RKO (cell line): ENCODE data around the gene CAMK2D.

Experiments used
- DNase-seq: peaks from one replicate; pipeline ENCODE4 v3.0.0-alpha.2; 2016; ENCODE audit warnings: low spot score

Gene CAMK2D

GRCh38 chr4:113438596-113438995, 322.9 kb downstream of the CAMK2D start:
- DNase-seq = no peak

GRCh38 chr4:113437129-113437528, 324.4 kb downstream of the CAMK2D start:
- DNase-seq = no peak

GRCh38 chr4:113436360-113436759, 325.2 kb downstream of the CAMK2D start:
- no peak for DNase-seq

GRCh38 chr4:113435893-113436292, 325.6 kb downstream of the CAMK2D start:
- DNase-seq = no peak

DNA sequence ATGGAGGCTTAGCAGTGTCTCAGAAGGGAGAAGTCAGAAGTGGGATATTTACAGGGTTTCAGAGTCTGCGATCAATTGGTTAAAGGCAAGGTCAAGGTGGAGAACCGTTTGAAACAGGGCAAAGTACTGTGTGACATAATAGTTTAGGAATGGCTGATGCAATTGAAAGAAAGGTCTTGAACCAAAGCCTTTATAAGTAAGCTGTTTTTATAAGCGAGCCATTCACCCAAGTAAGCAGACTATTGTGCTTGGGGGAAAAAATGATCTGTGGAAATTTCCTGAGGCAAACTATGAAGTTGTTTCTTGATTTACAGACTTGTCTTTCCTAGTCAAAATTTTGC, 327.3 kb downstream of the CAMK2D start:
- DNase-seq = peak; percentile 34

DNA sequence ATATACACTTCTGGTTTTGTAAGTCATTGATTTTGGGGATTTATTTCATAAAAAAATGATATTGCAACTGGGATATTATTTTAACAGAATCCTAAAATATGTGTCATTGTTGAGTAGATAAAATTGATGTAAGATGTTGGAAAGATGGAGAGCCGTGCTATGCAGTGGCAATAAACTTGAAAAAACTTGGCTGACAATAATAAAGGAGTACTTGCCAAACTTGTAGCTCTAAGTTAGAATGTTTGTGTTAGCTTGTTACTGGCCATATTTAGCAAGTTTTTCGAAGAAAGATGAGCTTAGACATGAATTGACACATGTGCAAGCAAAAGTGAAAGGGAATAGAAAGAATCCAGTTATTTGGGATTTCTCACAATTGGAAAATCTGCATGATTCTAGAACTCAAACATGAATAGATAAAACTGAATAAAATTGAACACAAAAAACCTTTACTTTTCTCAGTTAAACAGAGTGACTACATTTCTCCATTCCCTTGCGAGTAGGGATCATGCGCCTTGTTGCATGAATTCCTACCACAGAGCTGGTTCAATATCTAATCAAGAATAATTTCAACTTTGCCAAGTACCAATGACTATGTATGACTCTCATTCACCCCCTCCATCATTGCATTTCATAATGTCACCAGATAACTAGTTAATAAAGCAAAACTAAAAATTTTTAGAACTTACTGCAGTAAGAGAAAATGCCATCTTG, 327.8 kb downstream of the CAMK2D start:
- DNase-seq = no peak

- no peak for DNase-seq
These were observed 328.4 kb downstream of the CAMK2D start for GRCh38 chr4:113433116-113433515.

GRCh38 chr4:113423631-113424030, 337.9 kb downstream of the CAMK2D start:
- no peak for DNase-seq

GRCh38 chr4:113420938-113421337, 340.6 kb downstream of the CAMK2D start:
- DNase-seq = no peak

- DNase-seq = no peak
These were observed 341.9 kb downstream of the CAMK2D start for GRCh38 chr4:113419631-113420030.

DNA sequence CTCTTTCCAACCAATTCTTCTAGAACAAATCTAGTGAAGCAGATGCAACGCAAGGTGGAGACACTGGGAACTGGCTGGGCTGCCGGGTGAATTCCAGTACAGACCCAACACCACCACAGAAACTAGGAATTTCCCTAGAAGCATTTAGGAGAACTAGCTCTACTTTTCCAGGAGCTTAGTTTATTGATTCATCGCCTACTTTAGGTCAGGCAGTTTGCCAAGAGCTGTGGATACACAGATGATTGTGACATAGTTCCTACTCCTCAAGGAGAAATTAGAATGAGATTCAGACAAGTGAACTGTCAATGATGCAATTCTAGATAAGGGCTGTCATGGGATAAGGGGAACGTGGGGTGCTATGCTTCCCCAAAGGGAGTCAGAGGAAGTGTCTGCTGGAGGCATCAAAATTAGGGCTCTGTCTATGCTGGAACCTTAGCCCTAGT, 350.0 kb downstream of the CAMK2D start:
- DNase-seq = peak; percentile 17

- no peak for DNase-seq
These were observed 350.9 kb downstream of the CAMK2D start for GRCh38 chr4:113410686-113411085.

- no peak for DNase-seq
These were observed 352.4 kb downstream of the CAMK2D start for GRCh38 chr4:113409181-113409580.

DNA sequence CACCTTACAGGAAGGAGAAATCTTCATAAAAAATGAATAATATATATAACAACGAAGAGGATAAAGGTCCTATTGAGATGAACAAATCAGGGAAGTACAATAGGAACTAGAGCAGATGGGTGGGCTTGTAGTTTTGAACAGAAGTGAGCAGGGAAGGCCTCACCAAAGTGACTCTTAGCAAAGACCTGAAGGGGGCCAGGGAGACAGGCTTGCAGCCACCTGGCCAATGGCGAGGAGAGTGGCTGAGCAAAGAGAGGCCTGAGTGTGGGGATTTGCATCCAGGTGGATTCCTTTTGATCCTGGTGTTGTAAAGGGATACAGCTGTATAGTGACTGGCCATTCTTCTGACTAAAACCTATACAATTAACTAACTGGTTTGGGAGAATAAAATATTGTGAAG, 354.1 kb downstream of the CAMK2D start:
- no peak for DNase-seq

GRCh38 chr4:113406723-113407016, 354.9 kb downstream of the CAMK2D start:
- no peak for DNase-seq

DNA sequence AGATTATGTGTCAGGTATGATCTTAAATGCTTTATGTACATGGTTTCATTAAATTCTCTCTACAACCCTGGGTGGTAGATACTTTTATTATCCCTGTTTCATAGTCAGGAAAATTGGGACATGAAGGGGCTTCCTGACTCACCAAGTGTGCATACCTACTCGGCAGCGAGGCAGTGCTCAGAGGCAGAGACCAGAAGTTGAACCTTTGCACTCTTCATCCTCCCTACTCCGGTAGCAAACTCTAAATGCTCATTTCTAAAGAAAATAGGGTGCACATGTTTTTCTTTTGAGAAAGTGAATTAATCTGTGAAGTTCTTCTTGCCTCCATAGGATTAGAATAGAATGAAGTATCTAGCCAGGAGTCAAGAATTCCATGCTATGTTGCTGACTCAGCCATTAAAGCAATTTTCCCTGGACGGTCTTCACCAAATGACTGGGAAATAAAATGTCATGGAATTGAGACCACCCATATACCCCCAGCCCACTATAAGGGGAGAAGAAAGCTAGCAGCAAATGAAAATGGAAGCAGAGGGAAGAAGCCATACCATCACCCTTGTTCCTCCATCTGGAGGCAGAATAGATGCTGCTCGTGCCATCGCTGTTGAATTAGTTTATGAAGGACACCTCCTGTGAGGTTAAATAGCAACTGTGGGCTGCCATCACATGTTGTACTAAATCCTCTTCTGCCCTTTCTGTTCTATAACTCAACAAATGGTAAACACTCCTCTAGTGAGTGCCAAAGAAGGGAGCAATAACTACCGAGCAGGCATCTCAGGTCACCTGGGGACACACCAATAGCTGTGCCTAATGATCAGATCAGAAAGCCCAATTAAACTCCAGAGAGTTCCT, 355.4 kb downstream of the CAMK2D start:
- no peak for DNase-seq

DNA sequence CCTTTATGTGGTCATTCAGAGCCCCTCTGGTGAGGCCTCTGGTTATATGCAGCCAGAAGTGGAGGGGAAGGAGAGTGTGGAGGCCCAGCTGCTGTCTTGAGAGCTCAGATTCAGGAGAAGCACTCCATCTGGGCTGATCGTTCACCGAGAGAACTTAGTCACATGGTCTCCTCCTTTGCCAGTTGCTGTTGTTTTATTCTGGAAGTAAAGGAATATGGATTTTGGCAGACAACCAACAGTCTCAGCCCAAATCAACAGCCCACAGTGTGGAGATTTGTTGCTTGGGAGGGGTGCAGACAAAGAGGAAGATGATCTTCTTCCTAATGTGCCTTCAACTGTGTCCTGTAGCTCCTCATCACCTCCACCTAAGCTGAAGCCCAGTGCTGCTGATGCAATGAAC, 356.7 kb downstream of the CAMK2D start:
- DNase-seq = no peak

GRCh38 chr4:113404167-113404571, 357.4 kb downstream of the CAMK2D start:
- DNase-seq = no peak
